HG03108 (cell line): ENCODE measurements around the gene PPP6R3.
"Not testable (repeated sequence)": the region's sequence is repeated elsewhere in the genome, so short reads cannot be mapped to it uniquely, and the experiment has no call there.

ENCODE experiments used
- ATAC-seq: cut with Tn5 transposase; IDR thresholded peaks from one replicate; pipeline ENCODE4 v1.9.1; 2021; ENCODE audit warnings: moderate library complexity; ENCODE audit not compliant: unreplicated experiment

Gene PPP6R3

DNA sequence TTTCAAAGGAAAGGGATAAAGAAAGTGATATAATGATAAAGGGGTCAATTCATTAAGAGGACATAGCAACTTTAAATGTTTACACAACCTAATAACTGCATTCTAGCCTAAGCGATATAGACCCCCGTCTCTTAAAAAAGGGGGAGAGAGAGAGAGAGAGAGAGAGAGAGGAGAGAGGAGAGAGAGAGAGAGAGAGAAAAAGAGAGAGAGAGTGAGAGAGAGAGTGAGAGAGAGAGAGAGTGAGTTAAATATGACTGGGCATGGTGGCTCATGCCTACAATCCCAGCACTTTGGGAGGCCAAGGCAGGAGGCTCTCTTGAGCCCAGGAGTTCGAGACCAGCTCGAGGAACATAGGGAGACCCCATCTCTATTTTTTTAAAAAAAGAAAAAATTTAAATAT, 133.6 kb downstream of the PPP6R3 start:
- ATAC-seq, result no peak

DNA sequence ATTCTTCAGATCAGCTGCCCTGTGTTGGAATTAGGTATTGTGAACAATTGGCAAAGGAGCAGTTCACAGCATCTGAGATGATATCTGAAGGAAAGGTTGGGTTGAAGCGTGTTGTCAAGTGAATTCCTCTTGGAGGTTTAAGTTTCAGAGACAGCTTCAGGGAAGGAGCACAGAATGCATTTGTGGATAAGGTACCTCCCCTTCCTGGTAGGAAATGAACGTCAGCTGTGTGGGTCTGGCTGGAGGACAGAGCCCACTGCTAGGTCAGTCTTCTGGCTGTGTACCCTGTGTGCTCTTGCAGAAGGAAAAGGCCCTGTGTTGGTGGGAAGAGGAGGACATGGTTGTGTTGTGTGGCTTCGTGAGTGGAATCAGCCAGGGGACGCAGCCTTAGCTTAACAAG, 135.7 kb downstream of the PPP6R3 start:
- no peak for ATAC-seq

DNA sequence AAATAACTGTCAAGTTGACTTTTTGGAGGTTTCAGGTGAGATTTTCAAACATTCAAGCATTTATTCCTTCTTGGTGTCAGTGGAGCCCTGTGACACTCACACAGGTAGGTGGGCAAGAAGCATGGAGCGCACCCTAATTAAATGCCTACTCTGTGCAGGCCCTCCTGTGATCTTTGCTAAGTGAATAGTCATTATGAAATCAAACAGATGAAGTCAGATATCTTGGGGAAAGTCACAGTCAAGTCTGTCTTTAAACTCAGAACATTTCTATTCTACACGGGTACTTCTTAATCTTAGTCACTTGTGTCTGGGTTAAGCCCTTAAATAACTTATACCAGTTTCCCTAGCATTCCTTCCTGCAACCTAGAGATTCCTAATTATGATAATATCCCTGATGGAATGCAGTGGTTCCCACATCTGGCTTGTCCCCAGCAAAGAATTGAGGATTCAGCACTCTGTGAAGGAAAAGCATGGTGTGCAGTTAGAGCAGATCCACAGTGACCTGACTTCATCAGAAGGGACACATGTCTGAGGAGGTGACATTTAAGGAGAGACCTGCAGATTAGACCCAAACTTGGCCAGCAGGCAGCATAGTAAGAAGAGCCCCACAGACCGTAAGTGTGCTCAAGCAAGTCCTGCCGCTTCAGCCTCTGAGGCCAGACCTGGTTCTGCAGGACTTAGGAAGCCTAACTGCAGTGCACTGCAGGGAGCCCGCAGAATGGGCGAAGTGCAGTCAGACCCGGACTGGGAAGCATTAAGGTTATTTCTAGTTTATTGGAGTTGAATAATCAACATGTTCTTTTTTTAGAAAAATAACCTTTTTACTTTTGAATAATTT, 138.5 kb downstream of the PPP6R3 start:
- ATAC-seq, result no peak

DNA sequence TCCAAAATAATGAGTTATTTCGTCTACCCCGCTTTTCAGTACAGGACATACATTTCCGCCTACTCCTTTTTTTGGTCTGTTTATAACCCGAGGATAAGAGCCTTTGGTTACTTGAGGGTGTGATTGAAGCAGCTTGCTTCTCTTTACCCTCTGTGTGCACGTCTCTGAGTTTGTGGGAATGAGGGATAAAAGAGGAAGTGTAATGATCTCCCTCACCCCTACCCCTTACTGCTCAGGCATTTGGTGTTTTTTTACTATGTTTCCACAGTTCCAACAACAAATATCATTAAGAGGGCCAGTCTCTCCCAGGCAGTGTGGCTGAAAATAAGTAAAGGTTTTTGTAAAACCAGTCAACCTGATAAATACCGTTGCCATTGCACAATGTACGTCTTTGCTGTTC, 140.6 kb downstream of the PPP6R3 start:
- ATAC-seq, result no peak

DNA sequence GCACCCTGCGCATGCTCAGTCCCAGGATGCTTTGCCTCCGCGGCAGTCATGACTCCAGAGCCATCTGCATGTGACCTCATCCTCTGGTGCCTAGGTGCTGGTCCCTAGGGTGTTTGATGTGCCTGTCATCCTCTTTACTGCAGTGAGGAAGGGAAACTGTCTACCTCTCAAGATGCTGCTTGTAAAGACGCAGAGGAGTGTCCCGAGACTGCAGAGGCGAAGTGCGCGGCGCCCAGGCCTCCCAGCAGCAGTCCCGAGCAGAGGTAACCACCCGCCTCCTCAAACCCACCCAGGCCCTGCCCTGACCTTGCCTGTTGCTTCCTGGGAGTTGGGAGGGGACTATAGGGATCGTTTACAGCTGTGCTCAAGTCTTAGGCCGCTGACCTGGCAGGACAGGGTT, 149.2 kb downstream of the PPP6R3 start:
- ATAC-seq, result no peak

DNA sequence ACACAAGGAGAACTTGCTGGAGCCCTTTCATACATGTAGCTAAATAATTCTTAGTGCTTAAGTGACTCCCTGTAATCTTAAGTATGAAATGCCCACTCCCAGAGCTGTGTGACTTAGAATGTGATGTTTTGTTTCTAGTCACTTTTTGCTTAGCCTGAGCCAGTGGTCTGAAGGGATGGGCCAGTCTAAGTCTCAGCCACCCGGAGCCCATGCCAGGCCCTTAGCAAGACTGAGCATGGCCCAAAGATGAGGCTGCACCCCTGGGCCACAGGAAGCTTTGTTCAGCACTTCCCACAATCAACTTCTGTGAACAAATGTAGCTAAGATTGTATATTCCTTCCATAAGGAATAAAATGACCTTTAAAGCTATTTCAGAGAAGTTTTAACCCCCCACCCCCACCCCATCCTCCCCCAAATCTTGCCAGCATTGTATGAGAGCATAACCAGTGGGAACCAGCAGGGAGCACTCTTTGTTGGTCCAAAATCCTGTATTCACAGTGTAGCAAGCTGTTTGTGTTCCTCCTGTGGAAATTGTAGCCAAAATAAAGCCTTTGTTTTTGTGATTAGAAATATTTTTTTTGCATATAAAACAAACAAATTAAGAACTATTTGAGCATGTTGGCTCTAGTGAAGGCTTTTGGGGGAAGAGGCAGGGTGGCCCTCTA, 150.0 kb downstream of the PPP6R3 start:
- no peak for ATAC-seq

DNA sequence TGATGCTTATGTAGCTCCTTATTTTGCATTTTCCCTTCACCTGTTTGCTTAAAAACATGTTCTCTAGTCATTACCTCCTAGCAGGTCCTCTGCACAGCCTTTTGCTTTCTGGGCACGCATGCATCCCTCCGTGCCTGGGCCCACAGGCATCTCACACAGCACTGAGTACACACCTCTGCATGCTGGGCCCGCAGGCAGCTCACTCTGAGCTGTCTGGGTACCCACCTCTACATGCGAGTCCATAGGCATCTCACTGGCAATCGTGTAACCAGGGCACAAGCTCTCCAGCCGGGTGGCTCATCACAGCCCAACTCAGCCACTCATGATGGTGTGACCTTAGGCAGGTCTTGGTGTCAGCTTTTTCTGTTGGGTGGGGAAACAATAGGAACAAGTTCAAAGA, 155.1 kb downstream of the PPP6R3 start:
- ATAC-seq, result no peak

DNA sequence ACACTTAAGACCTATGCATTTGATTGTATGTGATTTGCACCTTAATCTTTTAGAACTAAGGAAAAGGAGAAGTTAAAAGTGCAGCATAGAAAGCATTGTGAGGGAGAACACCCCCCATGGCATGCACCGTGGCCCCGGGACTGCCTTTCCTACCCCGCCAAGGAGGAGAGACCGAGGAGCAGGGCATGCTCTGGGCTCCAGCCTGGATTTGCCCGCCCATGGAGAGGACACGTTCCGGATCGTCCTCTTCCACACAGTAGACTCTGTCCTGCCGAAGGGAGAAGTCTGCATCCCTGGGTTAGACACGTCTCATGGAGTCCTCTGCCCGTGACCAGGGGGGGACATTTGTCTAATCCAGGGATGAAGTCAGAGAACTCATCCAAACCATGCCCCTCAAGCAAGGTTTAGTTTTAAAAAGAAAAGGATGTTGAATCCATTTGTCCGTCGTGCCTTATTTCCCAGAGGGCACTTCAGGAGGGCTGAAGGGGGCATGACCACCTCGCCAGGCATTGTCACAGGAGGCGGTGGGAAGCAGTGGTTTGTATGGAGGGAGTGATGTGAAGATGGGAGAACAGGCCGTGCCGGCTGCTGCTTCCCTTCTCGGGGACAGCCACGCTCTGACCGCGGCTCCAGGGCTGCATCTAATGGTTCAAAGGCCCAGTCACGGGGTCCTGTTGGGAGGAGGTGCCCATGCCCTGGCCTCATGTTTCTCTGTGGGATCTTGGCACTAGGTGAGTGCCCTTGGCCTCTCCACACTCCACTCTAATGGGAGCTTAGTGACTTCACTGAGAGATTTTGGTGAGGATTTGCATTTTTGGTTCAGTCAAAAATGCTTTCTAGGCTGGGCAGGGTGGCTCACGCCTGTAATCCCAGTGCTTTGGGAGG, 157.6 kb downstream of the PPP6R3 start:
- ATAC-seq, result no peak

DNA sequence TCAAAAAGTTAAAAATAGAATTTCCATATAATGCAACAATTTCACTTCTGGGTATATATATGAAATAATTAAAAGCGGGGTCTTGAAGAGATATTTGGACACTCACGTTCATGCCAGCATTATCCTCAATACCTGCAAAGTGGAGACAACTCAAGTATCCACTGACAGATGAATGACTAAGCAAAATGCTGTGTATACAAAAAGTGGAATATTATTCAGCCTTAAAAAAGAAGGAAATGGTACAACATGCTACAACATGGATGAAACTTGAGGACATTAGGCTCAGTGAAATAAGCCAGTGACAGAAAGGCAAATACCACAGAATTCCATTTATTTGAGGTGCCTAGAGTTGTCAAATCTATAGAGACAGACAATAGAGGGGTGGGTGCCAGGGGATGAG, 161.3 kb downstream of the PPP6R3 start:
- no peak for ATAC-seq

DNA sequence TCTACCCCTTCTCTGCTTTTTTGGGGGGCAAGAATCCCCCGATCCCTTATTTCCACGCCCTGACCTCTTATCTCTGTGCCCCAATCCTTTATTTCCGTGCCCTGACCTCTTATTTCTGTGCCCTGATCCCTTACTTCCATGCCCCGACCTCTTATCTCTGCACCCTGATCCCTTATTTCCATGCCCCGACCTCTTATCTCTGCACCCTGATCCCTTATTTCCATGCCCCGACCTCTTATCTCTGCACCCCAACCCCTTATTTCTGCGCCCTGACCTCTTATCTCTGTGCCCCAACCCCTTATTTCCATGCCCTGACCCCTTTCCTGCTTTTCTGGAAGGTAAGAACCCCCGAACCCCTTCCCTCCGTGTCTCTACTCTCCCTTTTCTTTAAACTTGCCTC, 163.2 kb downstream of the PPP6R3 start:
- not testable (repeated sequence) for ATAC-seq

DNA sequence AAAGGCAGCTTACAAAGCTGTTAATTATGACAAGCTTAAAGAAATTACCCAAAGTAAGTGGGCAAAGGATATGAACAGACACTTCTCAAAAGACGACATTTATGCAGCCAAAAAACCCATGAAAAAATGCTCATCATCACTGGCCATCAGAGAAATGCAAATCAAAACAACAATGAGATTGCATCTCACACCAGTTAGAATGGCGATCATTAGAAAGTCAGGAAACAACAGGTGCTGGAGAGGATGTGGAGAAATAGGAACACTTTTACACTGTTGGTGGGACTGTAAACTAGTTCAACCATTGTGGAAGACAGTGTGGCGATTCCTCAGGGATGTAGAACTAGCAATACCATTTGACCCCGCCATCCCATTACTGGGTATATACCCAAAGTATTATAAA, 164.5 kb downstream of the PPP6R3 start:
- ATAC-seq, result not testable (repeated sequence)

DNA sequence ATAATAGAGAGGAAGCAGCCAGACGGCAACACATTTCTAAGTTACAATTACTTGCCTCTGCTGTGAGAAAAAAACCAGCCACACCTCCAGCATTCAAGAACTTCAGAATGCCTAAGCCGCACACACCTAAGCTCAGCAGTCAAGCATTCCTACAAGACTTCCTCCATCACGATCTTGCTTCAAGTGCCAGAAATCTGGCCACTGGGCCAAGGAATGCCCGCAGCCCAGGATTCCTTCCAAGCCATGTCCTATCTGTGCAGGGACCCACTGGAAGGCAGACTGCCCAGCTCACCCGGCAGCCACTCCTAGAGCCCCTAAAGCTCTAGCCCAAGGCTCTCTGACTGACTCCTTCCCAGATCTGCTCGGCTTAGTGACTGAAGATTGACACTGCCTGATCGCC, 165.7 kb downstream of the PPP6R3 start:
- not testable (repeated sequence) for ATAC-seq

DNA sequence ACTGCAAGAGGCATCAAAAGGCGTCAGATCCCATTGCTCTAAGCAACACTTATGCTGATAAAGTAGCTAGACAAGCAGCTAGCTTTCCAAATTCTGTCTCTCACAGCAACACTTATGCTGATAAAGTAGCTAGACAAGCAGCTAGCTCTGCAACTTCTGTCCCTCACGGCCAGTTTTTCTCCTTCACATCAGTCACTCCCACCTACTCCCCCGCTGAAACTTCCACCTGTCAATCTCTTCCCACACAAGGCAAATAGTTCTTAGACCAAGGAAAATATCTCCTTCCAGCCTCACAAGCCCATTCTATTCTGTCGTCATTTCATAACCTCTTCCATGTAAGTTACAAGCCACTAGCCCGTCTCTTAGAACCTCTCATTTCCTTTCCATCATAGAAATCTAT, 168.3 kb downstream of the PPP6R3 start:
- not testable (repeated sequence) for ATAC-seq

DNA sequence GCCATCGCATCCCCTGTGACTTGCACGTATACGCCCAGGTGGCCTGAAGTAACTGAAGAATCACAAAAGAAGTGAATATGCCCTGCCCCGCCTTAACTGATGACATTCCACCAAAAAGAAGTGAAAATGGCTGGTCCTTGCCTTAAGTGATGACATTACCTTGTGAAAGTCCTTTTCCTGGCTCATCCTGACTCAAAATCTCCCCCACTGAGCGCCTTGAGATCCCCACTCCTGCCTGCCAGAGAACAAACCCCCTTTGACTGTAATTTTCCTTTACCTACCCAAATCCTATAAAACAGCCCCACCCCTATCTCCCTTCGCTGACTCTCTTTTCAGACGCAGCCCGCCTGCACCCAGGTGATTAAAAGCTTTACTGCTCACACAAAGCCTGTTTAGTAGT, 171.8 kb downstream of the PPP6R3 start:
- not testable (repeated sequence) for ATAC-seq

DNA sequence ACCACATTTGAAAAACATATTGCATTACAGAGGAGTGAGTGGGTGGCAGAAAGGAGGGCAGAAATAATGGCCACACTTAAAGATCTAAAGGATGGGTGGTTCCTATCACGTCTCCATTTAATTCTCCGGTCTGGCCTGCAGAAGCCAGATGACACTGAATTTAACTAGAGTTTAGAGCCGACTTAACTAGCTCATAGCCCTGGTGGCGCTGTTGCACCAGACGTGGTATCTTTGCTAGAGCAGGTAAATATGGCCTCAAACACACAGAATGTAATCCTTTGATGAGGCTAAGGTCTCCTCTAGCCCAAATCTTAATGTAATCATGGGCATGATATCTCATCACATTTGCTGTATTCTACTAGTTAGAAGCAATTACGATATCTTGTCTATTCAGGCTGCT, 172.2 kb downstream of the PPP6R3 start:
- ATAC-seq, result no peak

DNA sequence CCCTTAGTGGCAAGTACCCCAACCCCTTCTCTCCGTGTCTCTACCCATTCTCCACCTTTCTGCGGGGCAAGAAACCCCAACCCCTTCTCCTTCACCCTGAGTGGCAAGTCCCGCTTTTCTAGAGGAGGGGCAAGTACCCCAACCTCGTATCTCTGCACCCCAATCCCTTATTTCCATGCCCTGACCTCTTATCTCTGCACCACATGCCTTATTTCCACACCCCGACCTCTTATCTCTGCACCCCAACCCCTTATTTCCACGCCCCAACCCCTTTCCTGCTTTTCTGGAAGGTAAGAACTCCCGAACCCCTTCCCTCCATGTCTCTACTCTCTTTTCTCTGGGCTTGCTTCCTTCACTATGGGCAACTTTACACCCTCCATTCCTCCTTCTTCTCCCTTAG, 174.1 kb downstream of the PPP6R3 start:
- not testable (repeated sequence) for ATAC-seq

DNA sequence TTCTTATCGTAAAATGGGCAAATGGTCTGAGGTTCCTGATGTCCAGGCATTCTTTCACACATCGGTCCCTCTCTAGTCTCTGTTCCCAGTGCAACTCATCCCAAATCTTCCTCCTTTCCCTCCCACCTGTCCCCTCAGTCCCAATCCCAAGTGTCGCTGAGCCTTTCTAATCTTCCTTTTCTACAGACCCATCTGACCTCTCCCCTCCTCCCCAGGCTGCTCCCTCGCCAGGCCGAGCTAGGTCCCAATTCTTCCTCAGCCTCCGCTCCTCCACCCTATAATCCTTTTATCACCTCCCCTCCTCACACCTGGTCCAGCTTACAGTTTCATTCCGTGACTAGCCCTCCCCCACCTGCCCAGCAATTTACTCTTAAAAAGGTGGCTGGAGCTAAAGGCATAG, 174.6 kb downstream of the PPP6R3 start:
- not testable (repeated sequence) for ATAC-seq

DNA sequence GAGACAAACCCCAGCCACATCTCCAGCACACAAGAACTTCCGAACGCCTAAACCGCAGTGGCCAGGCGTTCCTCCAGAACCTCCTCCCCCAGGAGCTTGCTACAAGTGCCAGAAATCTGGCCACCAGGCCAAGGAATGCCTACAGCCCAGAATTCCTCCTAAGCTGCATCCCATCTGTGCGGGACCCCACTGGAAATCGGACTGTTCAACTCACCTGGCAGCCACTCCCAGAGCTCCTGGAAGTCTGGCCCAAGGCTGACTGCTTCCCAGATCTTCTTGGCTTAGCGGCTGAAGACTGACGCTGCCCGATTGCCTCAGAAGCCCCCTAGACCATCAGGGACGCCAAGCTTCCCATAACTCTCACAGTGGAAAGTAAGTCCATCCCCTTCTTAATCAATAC, 175.3 kb downstream of the PPP6R3 start:
- not testable (repeated sequence) for ATAC-seq

DNA sequence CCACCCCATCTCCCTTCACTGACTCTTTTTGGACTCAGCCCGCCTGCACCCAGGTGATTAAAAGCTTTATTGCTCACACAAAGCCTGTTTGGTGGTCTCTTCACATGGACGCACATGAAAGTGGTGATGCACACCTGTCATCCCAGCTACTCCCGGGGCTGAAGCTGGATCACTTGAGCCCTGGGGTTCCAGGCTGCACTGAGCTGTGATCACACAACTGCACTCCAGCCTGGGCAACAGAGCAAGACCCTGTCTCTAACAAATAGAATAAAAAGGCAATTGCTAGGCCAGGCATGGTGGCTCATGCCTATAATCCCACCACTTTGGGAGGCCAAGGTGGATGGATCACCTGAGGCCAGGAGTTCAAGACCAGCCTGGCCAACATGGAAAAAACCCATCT, 178.8 kb downstream of the PPP6R3 start:
- not testable (repeated sequence) for ATAC-seq

DNA sequence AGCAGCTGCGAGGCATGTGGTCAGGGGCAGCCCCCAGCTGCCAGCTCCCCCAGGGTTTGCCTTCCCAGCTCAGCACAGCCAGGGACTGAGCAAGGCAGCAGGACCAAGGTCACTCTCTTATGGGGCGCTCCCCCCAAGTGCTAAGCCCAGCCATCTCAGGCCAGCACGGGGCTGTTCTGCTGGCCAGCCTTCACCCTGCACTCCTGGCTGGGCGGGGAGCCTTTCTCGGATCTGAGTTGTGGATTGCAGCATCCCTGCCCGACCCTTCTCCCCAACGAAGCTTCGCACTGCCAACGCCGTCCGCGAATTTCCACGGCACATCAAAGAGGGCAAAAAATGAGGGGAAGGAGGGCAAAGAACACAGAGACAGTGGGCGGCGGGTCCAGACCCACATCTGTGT, 181.3 kb downstream of the PPP6R3 start:
- ATAC-seq, result no peak

DNA sequence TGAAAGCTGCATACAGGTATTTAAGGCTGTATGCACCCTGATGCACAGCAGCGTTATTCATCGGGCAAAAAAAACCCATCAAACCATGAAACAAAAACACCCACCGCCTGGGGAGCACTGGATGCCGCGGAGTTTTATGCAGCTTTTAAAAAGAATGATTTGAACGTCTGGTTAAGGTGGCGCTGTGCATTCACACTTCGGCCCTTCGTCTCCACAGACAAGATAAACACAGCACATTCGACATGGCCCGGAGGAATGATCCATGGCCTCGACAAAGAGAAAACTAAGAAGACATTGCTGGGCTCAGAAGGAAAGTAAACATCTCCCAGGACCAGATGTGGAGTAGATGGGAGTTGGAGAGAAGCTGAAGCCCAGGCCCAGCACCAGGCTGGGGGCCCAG, 183.0 kb downstream of the PPP6R3 start:
- no peak for ATAC-seq
